Measurements from ENCODE around the gene SPRR5.

DNA sequence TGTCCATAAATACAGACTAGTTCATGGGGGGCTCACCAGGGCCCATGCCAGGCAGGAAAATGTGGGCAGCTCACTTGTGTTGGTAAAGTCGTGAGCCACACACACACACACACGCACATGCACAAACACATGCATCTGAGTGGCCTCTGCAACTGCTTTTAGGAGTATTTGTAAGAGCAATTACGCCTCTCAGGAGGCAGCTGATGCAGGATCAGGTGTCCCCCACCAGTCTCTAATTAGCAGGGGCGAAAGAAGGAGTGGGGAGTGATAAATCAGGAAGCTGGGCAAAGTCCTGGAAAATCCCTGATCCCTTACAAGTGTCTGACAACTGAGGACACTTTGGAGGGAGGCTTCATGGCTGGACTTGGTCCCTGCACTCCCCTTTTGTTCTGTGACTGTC is 44.4 kb upstream of the SPRR5 start:
- TF ChIP-seq, protein P1, sequence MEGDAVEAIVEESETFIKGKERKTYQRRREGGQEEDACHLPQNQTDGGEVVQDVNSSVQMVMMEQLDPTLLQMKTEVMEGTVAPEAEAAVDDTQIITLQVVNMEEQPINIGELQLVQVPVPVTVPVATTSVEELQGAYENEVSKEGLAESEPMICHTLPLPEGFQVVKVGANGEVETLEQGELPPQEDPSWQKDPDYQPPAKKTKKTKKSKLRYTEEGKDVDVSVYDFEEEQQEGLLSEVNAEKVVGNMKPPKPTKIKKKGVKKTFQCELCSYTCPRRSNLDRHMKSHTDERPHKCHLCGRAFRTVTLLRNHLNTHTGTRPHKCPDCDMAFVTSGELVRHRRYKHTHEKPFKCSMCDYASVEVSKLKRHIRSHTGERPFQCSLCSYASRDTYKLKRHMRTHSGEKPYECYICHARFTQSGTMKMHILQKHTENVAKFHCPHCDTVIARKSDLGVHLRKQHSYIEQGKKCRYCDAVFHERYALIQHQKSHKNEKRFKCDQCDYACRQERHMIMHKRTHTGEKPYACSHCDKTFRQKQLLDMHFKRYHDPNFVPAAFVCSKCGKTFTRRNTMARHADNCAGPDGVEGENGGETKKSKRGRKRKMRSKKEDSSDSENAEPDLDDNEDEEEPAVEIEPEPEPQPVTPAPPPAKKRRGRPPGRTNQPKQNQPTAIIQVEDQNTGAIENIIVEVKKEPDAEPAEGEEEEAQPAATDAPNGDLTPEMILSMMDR (IDR thresholded peaks at IDR 0.05) = no peak
- TF ChIP-seq ZFX (IDR thresholded peaks at IDR 0.05; ENCODE audit: borderline replicate concordance) = no peak

All from 22Rv1 (cell line).